ENCODE results near the gene KCNIP4. TPM values are rescaled to one million over a fixed set of nuclear protein-coding genes. Genes with fewer than 3 reads are reported as not detected.

Gene KCNIP4
- total RNA-seq, 1 experiment from 2014 or later, result not detected

GRCh38 chr4:21097026-21097425 is 851.5 kb downstream of the KCNIP4 start:
- CTCF ChIA-PET, result no interaction called here
- Histone ChIP-seq H3K9me3 (ENCODE audit: insufficient read depth, low read depth) (no peaks in the 10 kb centered on the region), H3K79me2 (ENCODE audit: low read depth) (no peaks in the 10 kb centered on the region), H3K27ac (no peak overlapping the region), H3K4me1 (replicated peaks; ENCODE audit: insufficient read depth) (no peaks in the 10 kb centered on the region), H3K27me3 (ENCODE audit: insufficient read depth, low read depth) (no peaks in the 10 kb centered on the region), H3K4me2 (no peak overlapping the region), H3K4me3 (no peak overlapping the region), H2AFZ (no peak overlapping the region), H3F3A (ENCODE audit: insufficient read depth, low read depth) (no peaks in the 10 kb centered on the region), H4K20me1 (ENCODE audit: insufficient read depth) (no peaks in the 10 kb centered on the region), H3K9me2 (ENCODE audit: insufficient read depth) (no peaks in the 10 kb centered on the region), H3K36me3 (ENCODE audit: low read depth) (no peaks in the 10 kb centered on the region)
- no peak for DNase-seq
- POLR2A ChIA-PET (ENCODE audit: unreplicated experiment), result no interaction called here
- intact Hi-C loops (cut with micrococcal nuclease; ENCODE audit: unreplicated experiment), result no loop called here
- TF ChIP-seq EZH2 (IDR thresholded peaks at IDR 0.05; ENCODE audit: low read depth) (no peak), CTCF (conservative IDR thresholded peaks at IDR 0.05) (no peak)
- no TSS peak for BruUV-seq (replicated peaks)

DNA sequence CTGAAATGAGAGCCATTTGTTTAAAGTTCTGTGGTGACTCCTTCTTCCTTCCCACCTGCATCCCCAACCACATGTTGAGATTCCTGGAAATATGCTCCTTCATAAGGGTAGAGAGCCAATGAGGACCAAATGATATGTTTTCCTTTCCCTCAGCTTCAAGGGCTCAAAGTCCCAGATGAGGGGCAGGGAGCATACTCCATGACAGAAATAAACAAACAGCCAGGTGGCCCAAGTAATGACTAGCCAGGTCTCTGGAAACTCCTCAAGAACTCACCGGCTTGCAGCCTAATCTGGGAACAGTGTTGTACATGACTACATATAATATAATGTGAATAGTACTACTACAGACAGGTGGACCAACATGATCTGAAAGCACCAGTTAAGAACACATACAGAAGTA is 856.0 kb downstream of the KCNIP4 start:
- POLR2A ChIA-PET (ENCODE audit: unreplicated experiment), result no interaction called here
- Histone ChIP-seq H3K36me3 (ENCODE audit: low read depth) (no peaks in the 10 kb centered on the region), H4K20me1 (ENCODE audit: insufficient read depth) (no peaks in the 10 kb centered on the region), H3K9me2 (ENCODE audit: insufficient read depth) (no peaks in the 10 kb centered on the region), H3K9me3 (ENCODE audit: insufficient read depth, low read depth) (no peaks in the 10 kb centered on the region), H3K79me2 (ENCODE audit: low read depth) (no peaks in the 10 kb centered on the region), H3K4me1 (replicated peaks; ENCODE audit: insufficient read depth) (no peaks in the 10 kb centered on the region), H3K4me3 (no peak overlapping the region), H2AFZ (no peak overlapping the region), H3K27me3 (ENCODE audit: insufficient read depth, low read depth) (no peaks in the 10 kb centered on the region), H3F3A (ENCODE audit: insufficient read depth, low read depth) (no peaks in the 10 kb centered on the region), H3K4me2 (no peak overlapping the region), H3K27ac (no peak overlapping the region)
- TF ChIP-seq CTCF (conservative IDR thresholded peaks at IDR 0.05) (no peak), EZH2 (IDR thresholded peaks at IDR 0.05; ENCODE audit: low read depth) (no peak)
- intact Hi-C loops (cut with micrococcal nuclease; ENCODE audit: unreplicated experiment), result no loop called here
- CTCF ChIA-PET, result no interaction called here
- no peak for DNase-seq
- BruUV-seq (replicated peaks), result no TSS peak

- Histone ChIP-seq H3K79me2 (ENCODE audit: low read depth) (no peaks in the 10 kb centered on the region), H3F3A (ENCODE audit: insufficient read depth, low read depth) (no peaks in the 10 kb centered on the region), H4K20me1 (ENCODE audit: insufficient read depth) (no peaks in the 10 kb centered on the region), H3K9me3 (ENCODE audit: insufficient read depth, low read depth) (no peaks in the 10 kb centered on the region), H3K9me2 (ENCODE audit: insufficient read depth) (no peaks in the 10 kb centered on the region), H3K4me1 (replicated peaks; ENCODE audit: insufficient read depth) (no peaks in the 10 kb centered on the region), H3K36me3 (ENCODE audit: low read depth) (no peaks in the 10 kb centered on the region), H3K27ac (no peak overlapping the region), H3K4me2 (no peak overlapping the region), H2AFZ (no peak overlapping the region), H3K4me3 (no peak overlapping the region), H3K27me3 (ENCODE audit: insufficient read depth, low read depth) (no peaks in the 10 kb centered on the region)
- intact Hi-C loops (cut with micrococcal nuclease; ENCODE audit: unreplicated experiment), result no loop called here
- no TSS peak for BruUV-seq (replicated peaks)
- ChIA-PET POLR2A (ENCODE audit: unreplicated experiment) (no interaction called here), CTCF (no interaction called here)
- no peak for TF ChIP-seq CTCF (conservative IDR thresholded peaks at IDR 0.05)
- no peak for TF ChIP-seq EZH2 (IDR thresholded peaks at IDR 0.05; ENCODE audit: low read depth)
- DNase-seq, result no peak
Measured at GRCh38 chr4:21090094-21090666, 858.4 kb downstream of the KCNIP4 start.
